ENCODE results near the gene RBFOX2. TPM values are rescaled to one million over a fixed set of nuclear protein-coding genes. Genes with fewer than 3 reads are reported as not detected.
A peak's percentile ranks its signal among the peaks of the same experiment; 100 is the strongest.

Gene RBFOX2
- total RNA-seq, 1 experiment from 2014 or later = 81.1 TPM

DNA sequence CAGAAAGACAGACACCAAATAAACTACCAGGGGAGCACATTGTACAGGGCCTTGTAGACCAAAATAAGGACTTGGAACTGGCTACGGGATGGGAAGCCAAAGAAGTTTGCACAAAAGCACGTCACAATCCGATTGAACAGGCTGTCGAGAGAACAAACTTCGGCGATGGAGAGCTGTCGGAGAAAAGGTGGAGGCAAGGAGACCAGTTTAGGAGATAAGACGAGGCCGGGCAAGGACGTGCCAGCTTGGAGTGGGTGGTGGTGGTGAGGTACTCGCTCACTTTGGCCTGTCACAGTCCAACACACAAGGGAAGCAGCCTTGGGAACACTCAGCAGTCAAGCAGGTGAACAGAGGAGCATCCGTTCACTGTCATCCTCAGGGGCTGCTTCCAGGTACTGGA lies 291.9 kb downstream of the RBFOX2 start:
- ChIA-PET CTCF (no interaction called here), POLR2A (no interaction called here)
- no peaks in the 10 kb centered on the region for H3K4me1 ChIP-seq (ENCODE audit: control insufficient read depth, insufficient read depth, low read length)
- no peak overlapping the region for H3K4me3 ChIP-seq (ENCODE audit: low read depth in 2 of 2, low read length in 2 of 2)
- ATAC-seq (no peak), DNase-seq (ENCODE audit: low read depth, low spot score) (no peak)
- no peak for TF ChIP-seq TCF7L2 (IDR thresholded peaks at IDR 0.05; ENCODE audit: low read depth, low read length)
- TF ChIP-seq, protein P1, sequence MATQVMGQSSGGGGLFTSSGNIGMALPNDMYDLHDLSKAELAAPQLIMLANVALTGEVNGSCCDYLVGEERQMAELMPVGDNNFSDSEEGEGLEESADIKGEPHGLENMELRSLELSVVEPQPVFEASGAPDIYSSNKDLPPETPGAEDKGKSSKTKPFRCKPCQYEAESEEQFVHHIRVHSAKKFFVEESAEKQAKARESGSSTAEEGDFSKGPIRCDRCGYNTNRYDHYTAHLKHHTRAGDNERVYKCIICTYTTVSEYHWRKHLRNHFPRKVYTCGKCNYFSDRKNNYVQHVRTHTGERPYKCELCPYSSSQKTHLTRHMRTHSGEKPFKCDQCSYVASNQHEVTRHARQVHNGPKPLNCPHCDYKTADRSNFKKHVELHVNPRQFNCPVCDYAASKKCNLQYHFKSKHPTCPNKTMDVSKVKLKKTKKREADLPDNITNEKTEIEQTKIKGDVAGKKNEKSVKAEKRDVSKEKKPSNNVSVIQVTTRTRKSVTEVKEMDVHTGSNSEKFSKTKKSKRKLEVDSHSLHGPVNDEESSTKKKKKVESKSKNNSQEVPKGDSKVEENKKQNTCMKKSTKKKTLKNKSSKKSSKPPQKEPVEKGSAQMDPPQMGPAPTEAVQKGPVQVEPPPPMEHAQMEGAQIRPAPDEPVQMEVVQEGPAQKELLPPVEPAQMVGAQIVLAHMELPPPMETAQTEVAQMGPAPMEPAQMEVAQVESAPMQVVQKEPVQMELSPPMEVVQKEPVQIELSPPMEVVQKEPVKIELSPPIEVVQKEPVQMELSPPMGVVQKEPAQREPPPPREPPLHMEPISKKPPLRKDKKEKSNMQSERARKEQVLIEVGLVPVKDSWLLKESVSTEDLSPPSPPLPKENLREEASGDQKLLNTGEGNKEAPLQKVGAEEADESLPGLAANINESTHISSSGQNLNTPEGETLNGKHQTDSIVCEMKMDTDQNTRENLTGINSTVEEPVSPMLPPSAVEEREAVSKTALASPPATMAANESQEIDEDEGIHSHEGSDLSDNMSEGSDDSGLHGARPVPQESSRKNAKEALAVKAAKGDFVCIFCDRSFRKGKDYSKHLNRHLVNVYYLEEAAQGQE (IDR thresholded peaks at IDR 0.05; ENCODE audit: insufficient read depth in 1 of 2, low read depth in 2 of 2, low read length in 1 of 2) = no peak
- TF ChIP-seq, protein P2, sequence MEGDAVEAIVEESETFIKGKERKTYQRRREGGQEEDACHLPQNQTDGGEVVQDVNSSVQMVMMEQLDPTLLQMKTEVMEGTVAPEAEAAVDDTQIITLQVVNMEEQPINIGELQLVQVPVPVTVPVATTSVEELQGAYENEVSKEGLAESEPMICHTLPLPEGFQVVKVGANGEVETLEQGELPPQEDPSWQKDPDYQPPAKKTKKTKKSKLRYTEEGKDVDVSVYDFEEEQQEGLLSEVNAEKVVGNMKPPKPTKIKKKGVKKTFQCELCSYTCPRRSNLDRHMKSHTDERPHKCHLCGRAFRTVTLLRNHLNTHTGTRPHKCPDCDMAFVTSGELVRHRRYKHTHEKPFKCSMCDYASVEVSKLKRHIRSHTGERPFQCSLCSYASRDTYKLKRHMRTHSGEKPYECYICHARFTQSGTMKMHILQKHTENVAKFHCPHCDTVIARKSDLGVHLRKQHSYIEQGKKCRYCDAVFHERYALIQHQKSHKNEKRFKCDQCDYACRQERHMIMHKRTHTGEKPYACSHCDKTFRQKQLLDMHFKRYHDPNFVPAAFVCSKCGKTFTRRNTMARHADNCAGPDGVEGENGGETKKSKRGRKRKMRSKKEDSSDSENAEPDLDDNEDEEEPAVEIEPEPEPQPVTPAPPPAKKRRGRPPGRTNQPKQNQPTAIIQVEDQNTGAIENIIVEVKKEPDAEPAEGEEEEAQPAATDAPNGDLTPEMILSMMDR (IDR thresholded peaks at IDR 0.05) = no peak
- no peak for TF ChIP-seq SIN3A (IDR thresholded peaks at IDR 0.05; ENCODE audit: borderline replicate concordance, insufficient read depth, low read depth, low read length)
- TF ChIP-seq POLR2AphosphoS5 (IDR thresholded peaks at IDR 0.05; ENCODE audit: low read depth, low read length) = no peak
- in situ Hi-C loops (cut with HindIII; ENCODE audit: low pct_unique_long_range_greater_than_20kb, low sequenced_read_pairs) (no loop called here), intact Hi-C loops (cut with micrococcal nuclease; ENCODE audit: unreplicated experiment) (no loop called here)
- H3K36me3 ChIP-seq (ENCODE audit: control insufficient read depth, insufficient read depth, low read length) = no peaks in the 10 kb centered on the region
- no TSS peak for BruUV-seq (replicated peaks)
- H3K9me3 ChIP-seq (ENCODE audit: control insufficient read depth, insufficient read depth, low read depth, low read length) = no peaks in the 10 kb centered on the region
- H3K27ac ChIP-seq (ENCODE audit: low read length) = no peak overlapping the region
- no peaks in the 10 kb centered on the region for H3K27me3 ChIP-seq (ENCODE audit: control insufficient read depth, insufficient read depth, low read length)

DNA sequence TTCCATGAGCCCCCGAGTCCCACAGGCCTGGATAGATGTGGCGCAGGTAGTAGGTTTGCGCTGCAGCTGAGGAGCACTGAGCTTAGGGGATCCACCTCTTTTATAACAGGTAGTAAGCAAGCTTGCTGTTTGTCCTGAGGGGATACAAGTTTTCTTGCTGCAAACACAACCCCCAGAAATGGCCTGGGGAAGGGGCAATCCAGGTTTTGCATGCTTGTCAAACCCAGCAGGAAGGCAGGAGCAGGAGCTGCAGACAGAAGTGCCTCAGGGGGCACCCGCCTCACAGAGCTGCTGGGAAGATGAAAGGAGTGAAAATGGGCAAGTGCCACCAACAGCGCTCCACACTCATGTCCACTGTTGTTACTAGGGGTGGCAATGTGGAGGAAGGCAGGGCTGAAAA lies 292.5 kb downstream of the RBFOX2 start:
- in situ Hi-C loops (cut with HindIII; ENCODE audit: low pct_unique_long_range_greater_than_20kb, low sequenced_read_pairs) = no loop called here
- CTCF ChIA-PET = no interaction called here
- DNase-seq (ENCODE audit: low read depth, low spot score) = no peak
- TF ChIP-seq, protein P2 (IDR thresholded peaks at IDR 0.05) = no peak
- TF ChIP-seq POLR2AphosphoS5 (IDR thresholded peaks at IDR 0.05; ENCODE audit: low read depth, low read length) = no peak
- TF ChIP-seq, protein P1 (IDR thresholded peaks at IDR 0.05; ENCODE audit: insufficient read depth in 1 of 2, low read depth in 2 of 2, low read length in 1 of 2) = no peak
- no peak for TF ChIP-seq TCF7L2 (IDR thresholded peaks at IDR 0.05; ENCODE audit: low read depth, low read length)
- TF ChIP-seq SIN3A (IDR thresholded peaks at IDR 0.05; ENCODE audit: borderline replicate concordance, insufficient read depth, low read depth, low read length) = no peak
- Histone ChIP-seq H3K27ac (ENCODE audit: low read length) (peak overlapping the region; percentile 21; the same call in 1 of the 2 replicates), H3K4me1 (ENCODE audit: control insufficient read depth, insufficient read depth, low read length) (no peaks in the 10 kb centered on the region), H3K9me3 (ENCODE audit: control insufficient read depth, insufficient read depth, low read depth, low read length) (no peaks in the 10 kb centered on the region), H3K36me3 (ENCODE audit: control insufficient read depth, insufficient read depth, low read length) (no peaks in the 10 kb centered on the region), H3K27me3 (ENCODE audit: control insufficient read depth, insufficient read depth, low read length) (no peaks in the 10 kb centered on the region), H3K4me3 (ENCODE audit: low read depth in 2 of 2, low read length in 2 of 2) (no peak overlapping the region)
- intact Hi-C loops (cut with micrococcal nuclease; ENCODE audit: unreplicated experiment) = no loop called here
- BruUV-seq (replicated peaks) = no TSS peak
- ATAC-seq = no peak
- POLR2A ChIA-PET = interaction anchor here (0.7 kb wide), 1 partner anchor 47 kb away, joined by 7 read pairs; no protein-coding TSS in a partner anchor

All from Panc1 (cell line).